GM18909 (cell line): ENCODE measurements around the gene CACNA2D4.

ENCODE experiments used
- ATAC-seq: cut with Tn5 transposase; IDR thresholded peaks from one replicate; pipeline ENCODE4 v1.9.1; 2021; ENCODE audit warnings: mild to moderate bottlenecking; ENCODE audit not compliant: unreplicated experiment, poor library complexity

Gene CACNA2D4

GRCh38 chr12:1766110-1766509, 152.3 kb downstream of the CACNA2D4 start:
- ATAC-seq, result no peak

GRCh38 chr12:1763153-1763552, 155.3 kb downstream of the CACNA2D4 start:
- ATAC-seq, result no peak

DNA sequence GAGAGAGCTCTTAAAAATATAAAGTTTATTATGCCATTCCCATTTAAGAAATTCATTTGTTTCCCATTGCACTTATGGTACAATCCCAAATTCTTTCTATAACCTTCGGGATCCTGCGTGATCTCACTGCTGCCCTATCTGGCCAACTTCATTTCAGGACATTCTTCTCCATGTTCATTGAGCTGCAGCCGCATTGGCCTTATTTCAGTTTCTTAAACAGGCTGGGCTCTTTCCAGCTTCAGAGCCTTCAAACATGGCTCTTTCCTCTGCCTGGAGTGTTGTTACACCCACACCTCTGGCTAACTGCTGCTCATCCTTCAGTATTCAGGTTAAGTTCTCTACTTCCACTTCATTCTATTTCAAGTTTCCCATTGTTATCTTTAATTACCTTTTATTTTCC, 156.6 kb downstream of the CACNA2D4 start:
- no peak for ATAC-seq

- ATAC-seq, result no peak
Measured at GRCh38 chr12:1760566-1761382, 157.7 kb downstream of the CACNA2D4 start.

DNA sequence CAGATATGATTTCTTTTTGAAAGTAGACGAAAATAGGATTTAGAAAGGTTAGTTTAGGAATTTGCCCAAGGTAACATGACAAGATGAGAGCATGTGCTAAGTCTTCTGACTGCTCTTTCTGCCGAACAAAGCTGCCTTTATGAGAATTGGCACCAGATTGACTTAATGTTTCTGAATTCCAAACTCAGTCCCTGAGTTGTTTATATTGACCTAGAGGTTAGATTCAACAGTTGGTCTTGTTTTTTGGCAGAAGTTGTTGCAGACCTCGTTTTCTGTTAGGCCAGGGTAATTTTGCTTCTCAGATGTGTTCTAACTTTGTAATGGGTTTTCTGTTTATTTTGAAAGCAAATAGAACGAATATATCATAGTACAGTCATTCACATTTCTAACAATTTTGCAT, 159.6 kb downstream of the CACNA2D4 start:
- no peak for ATAC-seq

DNA sequence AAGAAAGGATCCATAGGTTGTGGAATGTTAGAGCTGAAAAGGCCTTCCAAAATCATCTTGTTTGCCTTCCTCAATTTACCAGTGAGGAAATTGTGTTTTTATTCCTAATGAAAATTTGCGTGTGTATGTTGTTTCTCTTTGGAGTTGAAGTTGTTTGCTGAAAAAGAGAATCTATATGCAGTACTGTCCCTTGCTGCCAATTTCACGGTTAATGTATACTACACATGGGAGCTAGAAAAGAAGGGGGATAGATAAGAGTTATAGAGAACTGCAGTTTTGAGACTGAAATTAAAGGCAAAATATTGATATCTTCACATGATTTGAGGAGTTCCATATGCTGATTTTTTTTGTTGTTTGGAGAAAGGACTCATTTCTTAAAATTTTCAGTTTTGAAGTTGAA, 160.1 kb downstream of the CACNA2D4 start:
- ATAC-seq, result no peak

- ATAC-seq, result no peak
Measured at GRCh38 chr12:1750300-1750699, 168.2 kb downstream of the CACNA2D4 start.

- no peak for ATAC-seq
Measured at GRCh38 chr12:1749019-1749418, 169.4 kb downstream of the CACNA2D4 start.

DNA sequence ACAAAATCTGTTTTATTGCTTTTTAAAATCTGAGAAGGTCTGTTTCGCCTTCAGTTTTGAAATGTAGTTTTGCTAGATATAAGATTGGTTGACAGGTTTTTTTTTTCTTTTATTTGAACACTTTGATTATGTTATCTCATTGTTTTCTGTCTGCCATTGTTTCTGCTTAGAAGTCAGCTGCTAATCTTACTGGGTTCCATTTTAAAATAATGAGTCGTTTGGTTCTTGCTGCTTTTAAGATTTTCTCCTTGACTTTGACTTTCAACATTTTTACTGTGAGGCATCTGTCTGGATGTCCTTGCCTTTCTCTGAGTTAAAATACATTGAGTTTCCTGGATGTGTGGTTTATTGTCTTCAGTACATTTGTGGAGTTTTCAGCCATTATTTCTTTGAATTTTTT, 170.8 kb downstream of the CACNA2D4 start:
- ATAC-seq, result no peak

- no peak for ATAC-seq
Measured at GRCh38 chr12:1744932-1745331, 173.5 kb downstream of the CACNA2D4 start.
